ENCODE results near the gene NFE2L3. TPM values are rescaled to one million over a fixed set of nuclear protein-coding genes. Genes with fewer than 3 reads are reported as not detected.
A peak's percentile ranks its signal among the peaks of the same experiment; 100 is the strongest.

Gene NFE2L3
- total and polyA plus RNA-seq, 4 donors, result 0.32 to 1.9 (median 1.3) TPM

- TF ChIP-seq REST (IDR thresholded peaks at IDR 0.05) (no peak), FOXA1 (IDR thresholded peaks at IDR 0.05) (no peak)
These were observed 56.0 kb downstream of the NFE2L3 start (continued) for GRCh38 chr7:26208040-26208439.

- peak; percentile 15 to 50 for TF ChIP-seq RXRA (IDR thresholded peaks at IDR 0.05)
- peak in 1 of 2 donors; percentile 9 for TF ChIP-seq JUND (IDR thresholded peaks at IDR 0.05)
- no peak for TF ChIP-seq GABPA (IDR thresholded peaks at IDR 0.05 in 1 of 2, conservative IDR thresholded peaks at IDR 0.05 in 1 of 2)
- no peak for TF ChIP-seq MAX (IDR thresholded peaks at IDR 0.05)
- DNase-seq (ENCODE audit: low spot score), result no peak
- peaks cover 6 to 41% (median 30%) of the 10 kb centered on the region in 4 donors for H3K36me3 ChIP-seq (ENCODE audit: control insufficient read depth in 4 of 4, insufficient read depth in 3 of 4, low read depth in 1 of 4, low read length in 3 of 4)
- no peak overlapping the region for H3K9ac ChIP-seq (ENCODE audit: low read depth in 1 of 2, low read length in 2 of 2)
- no peaks in the 10 kb centered on the region for H3K27me3 ChIP-seq (ENCODE audit: control insufficient read depth in 4 of 4, insufficient read depth in 4 of 4, low read length in 3 of 4)
- no peak overlapping the region for H3K27ac ChIP-seq (ENCODE audit: low read depth in 1 of 2, low read length in 2 of 2)
- 93% methylated on average over 2 of the region's 2 CpGs for whole genome bisulfite sequencing
- H3K9me3 ChIP-seq (ENCODE audit: control insufficient read depth in 4 of 4, low read length in 3 of 4), result no peaks in the 10 kb centered on the region
- H3K4me1 ChIP-seq (ENCODE audit: control insufficient read depth in 4 of 4, insufficient read depth in 4 of 4, low read length in 3 of 4), result peaks cover 0 to 9% (median 0%) of the 10 kb centered on the region in 4 donors
- no peak overlapping the region for H3K4me3 ChIP-seq (ENCODE audit: low read depth in 1 of 3, low read length in 3 of 3)
These were observed 61.1 kb downstream of the NFE2L3 start for GRCh38 chr7:26212921-26213718.

- H3K9ac ChIP-seq (ENCODE audit: low read depth in 1 of 2, low read length in 2 of 2), result no peak overlapping the region
- WGBS, result 82% methylated on average over 5 of the region's 5 CpGs
- no peaks in the 10 kb centered on the region for H3K27me3 ChIP-seq (ENCODE audit: control insufficient read depth in 4 of 4, insufficient read depth in 4 of 4, low read length in 3 of 4)
- DNase-seq (ENCODE audit: low spot score), result no peak
- no peak overlapping the region for H3K27ac ChIP-seq (ENCODE audit: low read depth in 1 of 2, low read length in 2 of 2)
- peaks cover 3 to 37% (median 26%) of the 10 kb centered on the region in 4 donors for H3K36me3 ChIP-seq (ENCODE audit: control insufficient read depth in 4 of 4, insufficient read depth in 3 of 4, low read depth in 1 of 4, low read length in 3 of 4)
- TF ChIP-seq NR2F2 (IDR thresholded peaks at IDR 0.05) (no peak), JUND (IDR thresholded peaks at IDR 0.05) (no peak), ZBTB33 (IDR thresholded peaks at IDR 0.05) (no peak), CTCF (IDR thresholded peaks at IDR 0.05; ENCODE audit: low read depth, low read length, missing input control) (no peak), FOXA1 (IDR thresholded peaks at IDR 0.05) (no peak), FOXA2 (IDR thresholded peaks at IDR 0.05) (no peak), TAF1 (conservative IDR thresholded peaks at IDR 0.05) (no peak), RAD21 (IDR thresholded peaks at IDR 0.05) (no peak), EGR1 (IDR thresholded peaks at IDR 0.05; ENCODE audit: low read depth in 2 of 2) (no peak), ATF3 (IDR thresholded peaks at IDR 0.05) (no peak), GABPA (IDR thresholded peaks at IDR 0.05 in 1 of 2, conservative IDR thresholded peaks at IDR 0.05 in 1 of 2) (no peak), RXRA (IDR thresholded peaks at IDR 0.05) (no peak), MAX (IDR thresholded peaks at IDR 0.05) (no peak), HNF4G (IDR thresholded peaks at IDR 0.05) (no peak)
- no peaks in the 10 kb centered on the region for H3K9me3 ChIP-seq (ENCODE audit: control insufficient read depth in 4 of 4, low read length in 3 of 4)
- no peak overlapping the region for H3K4me3 ChIP-seq (ENCODE audit: low read depth in 1 of 3, low read length in 3 of 3)
- H3K4me1 ChIP-seq (ENCODE audit: control insufficient read depth in 4 of 4, insufficient read depth in 4 of 4, low read length in 3 of 4), result peaks cover 0 to 9% (median 0%) of the 10 kb centered on the region in 4 donors
These were observed 62.0 kb downstream of the NFE2L3 start for GRCh38 chr7:26213807-26214515.
